Measurements from ENCODE around the gene NHLRC3. TPM values are rescaled to one million over a fixed set of nuclear protein-coding genes. Genes with fewer than 3 reads are reported as not detected.
"Not testable (repeated sequence)": the region's sequence is repeated elsewhere in the genome, so short reads cannot be mapped to it uniquely, and the experiment has no call there.

NHLRC3 gene
- total and polyA plus RNA-seq, 4 donors: 5.4 to 35.9 (median 19.7) TPM

DNA sequence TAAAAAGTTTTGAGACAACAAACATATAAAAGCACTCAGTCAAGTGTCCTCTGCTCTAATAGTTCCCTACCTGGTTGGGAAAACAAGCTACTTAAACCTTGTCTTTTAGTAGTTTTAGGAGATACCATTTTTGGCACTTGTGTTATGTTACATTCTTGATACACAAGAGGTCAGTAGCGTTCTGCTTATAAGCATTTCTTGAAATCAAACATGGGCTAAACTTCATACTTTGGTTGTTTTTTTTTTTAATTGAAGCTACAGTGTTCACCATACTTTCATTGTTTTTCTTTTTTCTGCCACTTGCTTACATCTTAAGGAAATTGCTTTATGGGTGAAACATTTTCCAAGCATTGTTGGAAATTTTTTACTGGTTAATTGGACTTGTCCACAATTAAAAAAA is 12.9 kb downstream of the NHLRC3 start:
- H3K27ac ChIP-seq (ENCODE audit: low read depth in 1 of 2, low read length in 2 of 2): no peak overlapping the region
- no peaks in the 10 kb centered on the region for H3K9me3 ChIP-seq (ENCODE audit: control insufficient read depth, low read length)
- ATAC-seq (ENCODE audit: low FRiP score): peak; percentile 48
- no peaks in the 10 kb centered on the region for H3K4me1 ChIP-seq (ENCODE audit: control insufficient read depth in 1 of 2, insufficient read depth in 2 of 2, low read length in 2 of 2)
- WGBS, 2 donors: 7 to 13% methylated on average over 1 of the region's 1 CpG
- intact Hi-C loops (cut with DNase I): loop anchor here (5.0 kb wide), 1 partner anchor 566 kb away; no protein-coding TSS in a partner anchor
- no peaks in the 10 kb centered on the region for H3K27me3 ChIP-seq (ENCODE audit: control insufficient read depth in 1 of 2, insufficient read depth in 2 of 2, low read length in 1 of 2)
- H3K36me3 ChIP-seq (ENCODE audit: control insufficient read depth in 1 of 2, insufficient read depth in 2 of 2, low read length in 1 of 2): no peaks in the 10 kb centered on the region
- DNase-seq: no peak
- no peak overlapping the region for H3K4me3 ChIP-seq (ENCODE audit: low read length in 2 of 2)

DNA sequence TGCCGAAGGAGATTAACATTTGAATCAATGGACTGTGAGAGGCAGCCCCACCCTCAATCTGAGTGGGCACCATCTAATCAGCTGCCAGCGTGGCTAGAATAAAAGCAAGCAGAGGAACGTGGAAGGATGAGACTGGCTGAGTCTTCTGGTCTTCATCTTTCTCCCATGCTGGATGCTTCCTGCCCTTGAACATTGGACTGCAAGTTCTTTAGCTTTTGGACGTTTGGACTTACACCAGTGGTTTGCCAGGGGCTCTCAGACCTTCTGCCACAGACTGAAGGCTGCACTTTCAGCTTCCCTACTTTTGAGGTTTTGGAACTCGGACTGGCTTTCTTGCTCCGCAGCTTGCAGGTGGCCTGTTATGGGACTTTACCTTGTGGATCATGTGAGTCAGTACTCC is 14.7 kb downstream of the NHLRC3 start:
- no peaks in the 10 kb centered on the region for H3K9me3 ChIP-seq (ENCODE audit: control insufficient read depth, low read length)
- H3K27me3 ChIP-seq (ENCODE audit: control insufficient read depth in 1 of 2, insufficient read depth in 2 of 2, low read length in 1 of 2): no peaks in the 10 kb centered on the region
- 76 to 77% methylated on average over 6 of the region's 6 CpGs for WGBS, 2 donors
- H3K4me1 ChIP-seq (ENCODE audit: control insufficient read depth in 1 of 2, insufficient read depth in 2 of 2, low read length in 2 of 2): no peaks in the 10 kb centered on the region
- no peak for ATAC-seq (ENCODE audit: low FRiP score)
- H3K36me3 ChIP-seq (ENCODE audit: control insufficient read depth in 1 of 2, insufficient read depth in 2 of 2, low read length in 1 of 2): no peaks in the 10 kb centered on the region
- H3K27ac ChIP-seq (ENCODE audit: low read depth in 1 of 2, low read length in 2 of 2): no peak overlapping the region
- intact Hi-C loops (cut with DNase I): loop anchor here (5.0 kb wide), 1 partner anchor 564 kb away; no protein-coding TSS in a partner anchor
- DNase-seq: no peak
- H3K4me3 ChIP-seq (ENCODE audit: low read length in 2 of 2): no peak overlapping the region

DNA sequence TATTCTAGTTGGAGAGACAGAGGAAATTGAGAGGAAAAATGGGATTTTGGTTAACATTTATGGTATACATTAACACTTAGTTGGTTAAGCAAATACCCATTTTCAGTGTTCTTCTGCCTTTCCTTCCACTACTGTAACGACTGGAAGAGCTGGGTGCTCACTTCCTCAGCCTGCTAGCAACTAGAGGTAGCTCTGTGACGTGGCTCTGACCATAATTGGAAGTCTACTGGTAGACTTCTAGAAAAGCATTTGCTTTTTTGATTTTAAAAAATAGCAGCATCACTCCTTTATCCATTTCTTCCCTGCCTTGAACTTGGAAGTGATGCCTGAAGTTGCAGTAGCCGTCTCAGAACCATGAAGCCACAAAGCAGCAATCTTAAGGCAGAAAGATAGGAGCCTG is 15.9 kb downstream of the NHLRC3 start:
- Histone ChIP-seq H3K27me3 (ENCODE audit: control insufficient read depth in 1 of 2, insufficient read depth in 2 of 2, low read length in 1 of 2) (no peaks in the 10 kb centered on the region), H3K36me3 (ENCODE audit: control insufficient read depth in 1 of 2, insufficient read depth in 2 of 2, low read length in 1 of 2) (no peaks in the 10 kb centered on the region), H3K27ac (ENCODE audit: low read depth in 1 of 2, low read length in 2 of 2) (no peak overlapping the region), H3K9me3 (ENCODE audit: control insufficient read depth, low read length) (no peaks in the 10 kb centered on the region), H3K4me1 (ENCODE audit: control insufficient read depth in 1 of 2, insufficient read depth in 2 of 2, low read length in 2 of 2) (no peaks in the 10 kb centered on the region), H3K4me3 (ENCODE audit: low read length in 2 of 2) (no peak overlapping the region)
- DNase-seq: no peak
- 64 to 65% methylated on average over 3 of the region's 3 CpGs for WGBS, 2 donors
- no peak for ATAC-seq (ENCODE audit: low FRiP score)
- intact Hi-C loops (cut with DNase I): loop anchor here (5.0 kb wide), 1 partner anchor 563 kb away; no protein-coding TSS in a partner anchor

DNA sequence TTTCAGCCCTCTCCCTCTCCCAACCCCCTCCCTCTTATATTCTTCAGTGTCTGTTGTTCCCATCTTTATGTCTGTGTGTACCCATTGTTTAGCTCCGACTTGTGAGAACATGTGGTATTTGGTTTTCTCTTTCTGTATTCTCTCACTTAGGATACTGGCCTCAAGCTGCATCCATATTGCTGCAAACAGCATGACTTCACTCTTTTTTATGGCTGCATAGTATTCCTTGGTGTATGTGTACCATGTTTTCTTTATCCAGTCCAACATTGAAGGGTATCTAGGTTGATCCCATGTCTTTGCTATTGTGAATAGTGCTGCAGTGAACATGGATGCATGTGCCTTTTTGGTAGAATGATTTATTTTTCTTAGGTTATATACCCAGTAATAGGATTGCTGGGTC is 17.8 kb downstream of the NHLRC3 start:
- Histone ChIP-seq H3K4me3 (ENCODE audit: low read length in 2 of 2) (no peak overlapping the region), H3K36me3 (ENCODE audit: control insufficient read depth in 1 of 2, insufficient read depth in 2 of 2, low read length in 1 of 2) (no peaks in the 10 kb centered on the region), H3K9me3 (ENCODE audit: control insufficient read depth, low read length) (no peaks in the 10 kb centered on the region), H3K27ac (ENCODE audit: low read depth in 1 of 2, low read length in 2 of 2) (no peak overlapping the region), H3K4me1 (ENCODE audit: control insufficient read depth in 1 of 2, insufficient read depth in 2 of 2, low read length in 2 of 2) (no peaks in the 10 kb centered on the region), H3K27me3 (ENCODE audit: control insufficient read depth in 1 of 2, insufficient read depth in 2 of 2, low read length in 1 of 2) (no peaks in the 10 kb centered on the region)
- WGBS, 2 donors: 98 to 100% methylated on average over 1 of the region's 1 CpG
- ATAC-seq (ENCODE audit: low FRiP score) (no peak), DNase-seq (no peak)
- intact Hi-C loops (cut with DNase I): no loop called here

DNA sequence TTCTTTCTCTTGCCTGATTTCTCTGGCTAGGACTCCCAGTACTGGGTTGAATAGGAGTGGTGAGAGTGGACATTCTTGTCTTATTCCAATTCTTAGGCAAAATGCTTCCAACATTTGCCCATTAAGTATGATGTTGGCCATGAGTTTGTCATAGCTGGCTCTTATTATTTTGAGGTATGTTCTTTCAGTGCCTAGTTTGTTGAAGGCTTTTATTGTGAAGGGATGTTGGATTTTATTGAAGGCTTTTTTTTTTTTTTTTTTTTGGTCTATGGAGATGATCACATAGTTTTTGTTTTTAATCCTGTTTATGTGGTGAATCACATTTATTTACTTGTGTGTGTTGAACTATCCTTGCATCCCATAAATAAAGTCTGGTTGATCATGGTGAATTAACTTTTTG is 19.8 kb downstream of the NHLRC3 start:
- intact Hi-C loops (cut with DNase I): no loop called here

DNA sequence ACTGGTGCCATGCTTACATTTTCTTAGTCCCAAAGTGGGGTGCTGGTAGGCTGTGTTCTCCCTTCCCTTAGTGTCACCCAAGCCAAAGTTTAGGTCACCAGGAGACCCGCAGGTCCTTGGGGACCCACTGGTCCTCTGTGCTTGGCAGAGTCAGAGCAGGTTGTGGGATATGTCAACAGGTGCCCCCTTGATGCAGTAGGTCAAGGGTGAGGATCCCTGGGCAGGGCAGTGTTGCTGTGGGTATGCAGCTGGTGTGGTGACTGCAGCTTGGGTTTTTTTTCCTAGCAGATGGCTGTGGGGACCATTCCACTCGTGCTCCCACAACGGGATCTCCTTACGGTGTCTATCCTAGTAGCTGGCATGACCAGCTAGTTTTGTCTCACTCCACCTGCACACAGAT is 23.7 kb downstream of the NHLRC3 start:
- intact Hi-C loops (cut with DNase I): no loop called here
- Histone ChIP-seq H3K4me1 (ENCODE audit: control insufficient read depth in 1 of 2, insufficient read depth in 2 of 2, low read length in 2 of 2) (no peaks in the 10 kb centered on the region), H3K9me3 (ENCODE audit: control insufficient read depth, low read length) (no peaks in the 10 kb centered on the region), H3K27ac (ENCODE audit: low read depth in 1 of 2, low read length in 2 of 2) (no peak overlapping the region), H3K36me3 (ENCODE audit: control insufficient read depth in 1 of 2, insufficient read depth in 2 of 2, low read length in 1 of 2) (no peaks in the 10 kb centered on the region), H3K27me3 (ENCODE audit: control insufficient read depth in 1 of 2, insufficient read depth in 2 of 2, low read length in 1 of 2) (no peaks in the 10 kb centered on the region), H3K4me3 (ENCODE audit: low read length in 2 of 2) (no peak overlapping the region)
- 96 to 98% methylated on average over 4 of the region's 4 CpGs for WGBS, 2 donors
- DNase-seq (no peak), ATAC-seq (ENCODE audit: low FRiP score) (no peak)

More for the DNA sequence above, 19.8 kb downstream of the NHLRC3 start:
- Histone ChIP-seq H3K27me3 (ENCODE audit: control insufficient read depth in 1 of 2, insufficient read depth in 2 of 2, low read length in 1 of 2) (no peaks in the 10 kb centered on the region), H3K36me3 (ENCODE audit: control insufficient read depth in 1 of 2, insufficient read depth in 2 of 2, low read length in 1 of 2) (no peaks in the 10 kb centered on the region), H3K4me1 (ENCODE audit: control insufficient read depth in 1 of 2, insufficient read depth in 2 of 2, low read length in 2 of 2) (no peaks in the 10 kb centered on the region), H3K4me3 (ENCODE audit: low read length in 2 of 2) (no peak overlapping the region), H3K27ac (ENCODE audit: low read depth in 1 of 2, low read length in 2 of 2) (no peak overlapping the region), H3K9me3 (ENCODE audit: control insufficient read depth, low read length) (no peaks in the 10 kb centered on the region)
- ATAC-seq (ENCODE audit: low FRiP score) (no peak), DNase-seq (no peak)

DNA sequence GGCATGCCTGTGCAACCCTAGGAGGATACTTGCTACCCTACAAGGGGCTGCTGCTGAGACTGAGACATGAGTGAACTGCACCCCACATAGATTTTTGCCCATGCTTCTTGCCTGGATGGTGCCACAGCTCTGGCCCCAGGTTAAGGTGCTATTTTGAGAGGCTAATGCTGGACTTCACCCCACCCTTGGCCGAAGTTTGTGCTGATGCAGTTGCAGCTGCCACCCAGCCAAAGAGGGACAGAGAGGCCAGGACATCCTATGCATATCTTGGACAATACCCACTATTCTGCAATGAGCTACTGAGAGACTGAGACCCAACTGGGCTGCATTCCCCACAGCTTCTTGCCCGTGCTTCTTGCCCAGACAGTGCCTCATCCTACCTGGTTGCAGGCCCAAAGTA is 34.6 kb downstream of the NHLRC3 start:
- Histone ChIP-seq H3K4me3 (ENCODE audit: low read length in 2 of 2) (no peak overlapping the region), H3K4me1 (ENCODE audit: control insufficient read depth in 1 of 2, insufficient read depth in 2 of 2, low read length in 2 of 2) (no peaks in the 10 kb centered on the region), H3K9me3 (ENCODE audit: control insufficient read depth, low read length) (no peaks in the 10 kb centered on the region), H3K36me3 (ENCODE audit: control insufficient read depth in 1 of 2, insufficient read depth in 2 of 2, low read length in 1 of 2) (no peaks in the 10 kb centered on the region), H3K27ac (ENCODE audit: low read depth in 1 of 2, low read length in 2 of 2) (no peak overlapping the region), H3K27me3 (ENCODE audit: control insufficient read depth in 1 of 2, insufficient read depth in 2 of 2, low read length in 1 of 2) (no peaks in the 10 kb centered on the region)
- ATAC-seq (ENCODE audit: low FRiP score): no peak
- WGBS, 2 donors: 50 to 63% methylated on average over 2 of the region's 2 CpGs
- intact Hi-C loops (cut with DNase I): no loop called here
- DNase-seq: no peak

DNA sequence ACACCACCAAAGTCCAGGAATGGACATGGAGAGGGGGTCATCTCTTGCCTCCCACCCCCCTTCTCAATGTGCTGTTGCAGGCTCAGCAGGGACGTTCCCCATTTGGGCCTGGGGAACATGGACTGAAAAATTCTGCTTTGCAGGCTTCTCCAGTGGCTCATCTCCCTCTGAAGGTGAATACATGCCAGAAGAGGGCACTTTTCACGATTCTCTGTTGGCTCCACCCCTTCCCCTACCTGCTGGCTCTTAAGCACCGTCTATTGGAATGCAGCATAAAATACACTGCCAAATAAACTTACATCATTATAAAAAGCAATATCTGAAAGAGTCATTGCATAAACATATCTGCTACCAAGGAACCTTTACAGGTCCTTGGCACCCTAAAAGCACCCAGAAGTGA is 35.7 kb downstream of the NHLRC3 start:
- H3K4me1 ChIP-seq (ENCODE audit: control insufficient read depth in 1 of 2, insufficient read depth in 2 of 2, low read length in 2 of 2): no peaks in the 10 kb centered on the region
- no peaks in the 10 kb centered on the region for H3K36me3 ChIP-seq (ENCODE audit: control insufficient read depth in 1 of 2, insufficient read depth in 2 of 2, low read length in 1 of 2)
- H3K27ac ChIP-seq (ENCODE audit: low read depth in 1 of 2, low read length in 2 of 2): no peak overlapping the region
- no peaks in the 10 kb centered on the region for H3K27me3 ChIP-seq (ENCODE audit: control insufficient read depth in 1 of 2, insufficient read depth in 2 of 2, low read length in 1 of 2)
- ATAC-seq (ENCODE audit: low FRiP score) (no peak), DNase-seq (no peak)
- intact Hi-C loops (cut with DNase I): no loop called here
- no peak overlapping the region for H3K4me3 ChIP-seq (ENCODE audit: low read length in 2 of 2)
- no peaks in the 10 kb centered on the region for H3K9me3 ChIP-seq (ENCODE audit: control insufficient read depth, low read length)
- 46 to 47% methylated on average over 3 of the region's 3 CpGs for WGBS, 2 donors

DNA sequence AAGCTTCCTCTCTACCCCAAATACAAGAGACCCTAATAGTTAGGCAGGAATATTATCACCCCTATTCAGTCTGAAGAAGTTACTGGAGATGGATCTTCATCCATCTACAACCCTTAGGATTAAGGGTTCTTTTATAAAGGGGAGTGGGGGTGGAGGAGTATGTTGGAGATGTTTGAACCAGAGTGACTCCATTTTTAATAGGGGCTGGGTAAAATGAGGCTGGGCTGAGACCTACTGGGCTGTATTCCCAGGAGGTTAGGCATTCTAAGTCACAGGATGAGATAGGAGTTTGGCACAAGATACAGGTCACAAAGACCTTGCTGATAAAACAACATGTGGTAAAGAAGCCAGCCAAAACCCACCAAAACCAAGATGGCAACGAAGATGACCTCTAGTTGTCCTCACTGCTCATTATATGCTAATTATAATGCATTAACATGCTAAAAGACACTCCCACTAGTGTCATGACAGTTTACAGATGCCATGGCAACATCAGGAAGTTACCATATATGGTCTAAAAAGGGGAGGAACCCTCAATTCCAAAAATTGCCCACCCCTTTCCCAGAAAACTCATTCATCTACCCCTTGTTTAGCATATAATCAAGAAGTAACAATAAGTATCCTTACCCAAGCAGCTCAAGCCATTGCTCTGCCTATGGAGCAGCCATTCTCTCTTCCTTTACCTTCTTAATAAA is 48.1 kb downstream of the NHLRC3 start:
- DNase-seq; H3K27me3 ChIP-seq (ENCODE audit: control insufficient read depth in 1 of 2, insufficient read depth in 2 of 2, low read length in 1 of 2); H3K9me3 ChIP-seq (ENCODE audit: control insufficient read depth, low read length); H3K27ac ChIP-seq (ENCODE audit: low read depth in 1 of 2, low read length in 2 of 2); ATAC-seq (ENCODE audit: low FRiP score); H3K4me3 ChIP-seq (ENCODE audit: low read length in 2 of 2); H3K4me1 ChIP-seq (ENCODE audit: control insufficient read depth in 1 of 2, insufficient read depth in 2 of 2, low read length in 2 of 2); H3K36me3 ChIP-seq (ENCODE audit: control insufficient read depth in 1 of 2, insufficient read depth in 2 of 2, low read length in 1 of 2); intact Hi-C loops (cut with DNase I): not testable (repeated sequence)
- 44 to 56% methylated on average over 1 of the region's 1 CpG for WGBS, 2 donors

All from aorta (tissue), 5 donors.